Liver (tissue), 9 donors: ENCODE measurements around the gene SLC12A2. TPM values are rescaled to one million over a fixed set of nuclear protein-coding genes. Genes with fewer than 3 reads are reported as not detected.

Experiments
- DNase-seq: peaks from one replicate; pipeline ENCODE4 v3.0.0-alpha.2; 2017; ENCODE audit warnings: low spot score
- H3K27ac ChIP-seq, 2 donors: one replicate each; pipeline ENCODE4 v1.7.0; 2013; ENCODE audit warnings: inconsistent platforms in 2 of 2, low read length in 2 of 2, control low read depth in 1 of 2, low read depth in 1 of 2, mild to moderate bottlenecking in 1 of 2
- H3K27me3 ChIP-seq, 4 donors: one replicate each; pipeline versions ENCODE4 v1.6.1 to v1.7.0; 2013; ENCODE audit warnings: low read length in 3 of 4, inconsistent platforms in 1 of 4, mild to moderate bottlenecking in 1 of 4, moderate library complexity in 1 of 4; ENCODE audit not compliant: control insufficient read depth in 4 of 4, insufficient read depth in 4 of 4
- H3K36me3 ChIP-seq, 4 donors: one replicate each; pipeline versions ENCODE4 v1.6.1 to v1.7.0; 2013; ENCODE audit warnings: low read length in 3 of 4, mild to moderate bottlenecking in 3 of 4, low read depth in 1 of 4, moderate library complexity in 1 of 4; ENCODE audit not compliant: control insufficient read depth in 4 of 4, insufficient read depth in 3 of 4
- H3K4me1 ChIP-seq, 4 donors: one replicate each; pipeline versions ENCODE4 v1.6.1 to v1.7.0; 2013; ENCODE audit warnings: low read length in 3 of 4, mild to moderate bottlenecking in 3 of 4, moderate library complexity in 1 of 4; ENCODE audit not compliant: control insufficient read depth in 4 of 4, insufficient read depth in 4 of 4
- H3K4me3 ChIP-seq, 3 donors: one replicate each; pipeline versions ENCODE4 v1.6.1 to v1.7.0; 2013; ENCODE audit warnings: low read length in 3 of 3, control low read depth in 1 of 3, low read depth in 1 of 3, mild to moderate bottlenecking in 1 of 3
- H3K9ac ChIP-seq, 2 donors: one replicate each; pipeline ENCODE4 v1.7.0; 2013; ENCODE audit warnings: low read length in 2 of 2, mild to moderate bottlenecking in 2 of 2, moderate library complexity in 2 of 2, control low read depth in 1 of 2, low read depth in 1 of 2
- H3K9me3 ChIP-seq, 4 donors: one replicate each; pipeline versions ENCODE4 v1.6.1 to v1.7.0; 2013; ENCODE audit warnings: low read length in 3 of 4; ENCODE audit not compliant: control insufficient read depth in 4 of 4
- ATF3 ChIP-seq: IDR thresholded peaks from 2 replicates; pipeline ENCODE4 v1.6.1; 2016; ENCODE audit warnings: antibody characterized with exemption
- CTCF ChIP-seq: fragments of 150-350 bp; IDR thresholded peaks from 2 replicates; pipeline ENCODE4 v1.5.1; 2017; ENCODE audit warnings: improper control_type of control experiment, low read depth, low read length; ENCODE audit not compliant: missing input control
- EGR1 ChIP-seq, 2 donors: IDR thresholded peaks; 2 replicates each; pipeline ENCODE4 v1.6.1; 2016 to 2018; ENCODE audit warnings: antibody characterized with exemption in 2 of 2, low read depth in 2 of 2
- FOXA1 ChIP-seq: IDR thresholded peaks from 2 replicates; pipeline ENCODE4 v1.6.1; 2016; ENCODE audit warnings: antibody characterized with exemption
- FOXA2 ChIP-seq: IDR thresholded peaks from 2 replicates; pipeline ENCODE4 v1.6.1; 2016; ENCODE audit warnings: antibody characterized with exemption
- GABPA ChIP-seq, 2 donors: IDR thresholded peaks in 1 of 2; conservative IDR thresholded peaks in 1 of 2; 2 replicates each; pipeline ENCODE4 v1.6.1; 2016; ENCODE audit warnings: antibody characterized with exemption in 2 of 2, mild to moderate bottlenecking in 1 of 2, moderate library complexity in 1 of 2
- HNF4A ChIP-seq, 2 donors: conservative IDR thresholded peaks; 2 replicates each; pipeline ENCODE4 v1.6.1; 2016; ENCODE audit warnings: antibody characterized with exemption in 2 of 2, mild to moderate bottlenecking in 2 of 2
- HNF4G ChIP-seq: IDR thresholded peaks from 2 replicates; pipeline ENCODE4 v1.6.1; 2016; ENCODE audit warnings: antibody characterized with exemption
- JUND ChIP-seq, 2 donors: IDR thresholded peaks; 2 replicates each; pipeline ENCODE4 v1.6.1; 2016; ENCODE audit warnings: antibody characterized with exemption in 2 of 2
- MAX ChIP-seq: IDR thresholded peaks from 2 replicates; pipeline ENCODE4 v1.6.1; 2016; ENCODE audit warnings: antibody characterized with exemption
- NR2F2 ChIP-seq: IDR thresholded peaks from 2 replicates; pipeline ENCODE4 v1.6.1; 2016; ENCODE audit warnings: antibody characterized with exemption
- RAD21 ChIP-seq, 2 donors: IDR thresholded peaks; 2 replicates each; pipeline ENCODE4 v1.6.1; 2016; ENCODE audit warnings: antibody characterized with exemption in 2 of 2, mild to moderate bottlenecking in 2 of 2
- REST ChIP-seq: IDR thresholded peaks from 2 replicates; pipeline ENCODE4 v1.6.1; 2016; ENCODE audit warnings: antibody characterized with exemption, mild to moderate bottlenecking
- RXRA ChIP-seq, 2 donors: IDR thresholded peaks; 2 replicates each; pipeline ENCODE4 v1.6.1; 2017 to 2018; ENCODE audit warnings: antibody characterized with exemption in 2 of 2, mild to moderate bottlenecking in 1 of 2
- TAF1 ChIP-seq: conservative IDR thresholded peaks from 2 replicates; pipeline ENCODE4 v1.6.1; 2016; ENCODE audit warnings: antibody characterized with exemption, mild to moderate bottlenecking
- YY1 ChIP-seq: IDR thresholded peaks from 2 replicates; pipeline ENCODE4 v1.6.1; 2016; ENCODE audit warnings: antibody characterized with exemption, mild to moderate bottlenecking
- ZBTB33 ChIP-seq: IDR thresholded peaks from 2 replicates; pipeline ENCODE4 v1.6.1; 2016; ENCODE audit warnings: antibody characterized with exemption
- WGBS: extraction: QIAGEN DNeasy Blood & Tissue Kit; methylation state at CpG from one replicate; pipeline ENCODE4 v1.1.7; 2013; 5-methylcytosine and 5-hydroxymethylcytosine counted together
- polyA plus RNA-seq, 2 donors: library from polyadenylated mRNA; stranded (reverse) in 1 of 2; unstranded in 1 of 2; fragments of 200-250 nt in 1 of 2; fragments of >200 nt in 1 of 2; fragmentation: Nextera tagmentation in 1 of 2; extraction: Ambion mirVana in 1 of 2; gene quantifications; one replicate each; pipeline versions ENCODE4 v1.2.1 to v1.2.3, GENCODE V29; 2013 to 2015
- total RNA-seq, 2 donors: library from RNA; depleted of rRNA; stranded (reverse); fragments of >200 nt; gene quantifications; one replicate each; pipeline ENCODE4 v1.2.3, GENCODE V29; 2014
- donor health status: healthy.
- donor health status: healthy.
- donor health status: healthy.
- donor health status: healthy.
- donor health status: healthy.

SLC12A2 gene
- total and polyA plus RNA-seq, 4 donors, result 2.5 to 10.9 (median 5.7) TPM

- Histone ChIP-seq H3K4me3 (no peak overlapping the region), H3K27ac (no peak overlapping the region), H3K4me1 (no peaks in the 10 kb centered on the region), H3K27me3 (no peaks in the 10 kb centered on the region), H3K36me3 (no peaks in the 10 kb centered on the region), H3K9ac (no peak overlapping the region), H3K9me3 (no peaks in the 10 kb centered on the region)
- WGBS, result 65% methylated on average over 5 of the region's 5 CpGs
- TF ChIP-seq FOXA2 (no peak), RAD21 (IDR thresholded peaks at IDR 0.05) (no peak), CTCF (no peak), HNF4G (no peak), JUND (IDR thresholded peaks at IDR 0.05) (no peak), HNF4A (conservative IDR thresholded peaks at IDR 0.05) (no peak), NR2F2 (no peak), MAX (no peak), FOXA1 (no peak), EGR1 (IDR thresholded peaks at IDR 0.05; ENCODE audit: low read depth in 2 of 2) (no peak), TAF1 (no peak)
- no peak for DNase-seq
Observed at GRCh38 chr5:128212191-128212806, 128.7 kb downstream of the SLC12A2 start.

GRCh38 chr5:128213340-128213739 lies 129.8 kb downstream of the SLC12A2 start:
- 7% methylated on average over 4 of the region's 4 CpGs for whole genome bisulfite sequencing
- H3K9ac ChIP-seq, result no peak overlapping the region
- H3K4me3 ChIP-seq, result no peak overlapping the region
- TF ChIP-seq MAX (no peak), ATF3 (no peak), HNF4G (no peak), FOXA2 (no peak), HNF4A (conservative IDR thresholded peaks at IDR 0.05) (no peak), EGR1 (IDR thresholded peaks at IDR 0.05; ENCODE audit: low read depth in 2 of 2) (no peak), RAD21 (IDR thresholded peaks at IDR 0.05) (peak; percentile 85 to 89), GABPA (IDR thresholded peaks at IDR 0.05 in 1 of 2, conservative IDR thresholded peaks at IDR 0.05 in 1 of 2) (no peak), TAF1 (no peak), JUND (IDR thresholded peaks at IDR 0.05) (no peak), CTCF (peak; percentile 67), NR2F2 (no peak), YY1 (no peak), REST (no peak), FOXA1 (no peak), RXRA (IDR thresholded peaks at IDR 0.05) (no peak), ZBTB33 (no peak)
- H3K9me3 ChIP-seq, result no peaks in the 10 kb centered on the region
- H3K36me3 ChIP-seq, result no peaks in the 10 kb centered on the region
- no peak overlapping the region for H3K27ac ChIP-seq
- no peak for DNase-seq
- no peaks in the 10 kb centered on the region for H3K4me1 ChIP-seq
- no peaks in the 10 kb centered on the region for H3K27me3 ChIP-seq
